GM12892 (cell line): ENCODE data around the gene CDKN2B-AS1.

ENCODE experiments used
- DNase-seq: peaks from one replicate; pipeline ENCODE4 v3.0.0; 2011; ENCODE audit not compliant: insufficient read length
- FAIRE-seq: peaks from 2 replicates; lab custom pipeline; 2011; peaks lifted over from hg19 to GRCh38; lab: Jason Lieb, UNC
- POLR2A ChIP-seq: IDR thresholded peaks from 2 replicates; pipeline ENCODE4 v1.6.1; 2011; ENCODE audit warnings: low read depth, low read length, control low read depth
- POLR2AphosphoS5 ChIP-seq: IDR thresholded peaks from 2 replicates; pipeline ENCODE4 v1.6.1; 2011; ENCODE audit warnings: low read depth, low read length, control low read depth
- TAF1 ChIP-seq: IDR thresholded peaks from 2 replicates; pipeline ENCODE4 v1.6.1; 2011; ENCODE audit warnings: low read depth, mild to moderate bottlenecking, control low read depth, low read length, borderline replicate concordance

Gene CDKN2B-AS1

GRCh38 chr9:22084336-22085035 is 89.9 kb downstream of the CDKN2B-AS1 start:
- no peak for FAIRE-seq
- no peak for TF ChIP-seq TAF1
- TF ChIP-seq POLR2A: no peak
- no peak for TF ChIP-seq POLR2AphosphoS5

GRCh38 chr9:22088053-22088716 is 93.6 kb downstream of the CDKN2B-AS1 start:
- no peak for DNase-seq
- no peak for FAIRE-seq
- TF ChIP-seq POLR2A (no peak), POLR2AphosphoS5 (no peak), TAF1 (no peak)

More at GRCh38 chr9:22084336-22085035, 89.9 kb downstream of the CDKN2B-AS1 start:
- DNase-seq: no peak

- FAIRE-seq (no peak), DNase-seq (no peak)
- TF ChIP-seq POLR2A (no peak), TAF1 (no peak), POLR2AphosphoS5 (no peak)
Observed at GRCh38 chr9:22088717-22089061, 94.1 kb downstream of the CDKN2B-AS1 start.

GRCh38 chr9:22097707-22098106 is 103.1 kb downstream of the CDKN2B-AS1 start:
- DNase-seq: no peak
- no peak for FAIRE-seq
- no peak for TF ChIP-seq POLR2AphosphoS5
- TF ChIP-seq POLR2A: no peak
- TF ChIP-seq TAF1: no peak

GRCh38 chr9:22098643-22099332 is 104.2 kb downstream of the CDKN2B-AS1 start:
- no peak for TF ChIP-seq POLR2AphosphoS5
- no peak for TF ChIP-seq POLR2A
- no peak for TF ChIP-seq TAF1
- no peak for DNase-seq
- no peak for FAIRE-seq

- FAIRE-seq: peak; percentile 76
- no peak for DNase-seq
- TF ChIP-seq POLR2A (no peak), POLR2AphosphoS5 (no peak)
Observed at GRCh38 chr9:22100626-22101025, 106.0 kb downstream of the CDKN2B-AS1 start.

- no peak for FAIRE-seq
- DNase-seq: no peak
- TF ChIP-seq POLR2A (no peak), POLR2AphosphoS5 (no peak), TAF1 (no peak)
Observed at GRCh38 chr9:22102146-22103053, 107.8 kb downstream of the CDKN2B-AS1 start.

- no peak for FAIRE-seq
- DNase-seq: no peak
- TF ChIP-seq POLR2A (no peak), POLR2AphosphoS5 (no peak), TAF1 (no peak)
Observed at GRCh38 chr9:22103685-22104575, 109.3 kb downstream of the CDKN2B-AS1 start.

DNA sequence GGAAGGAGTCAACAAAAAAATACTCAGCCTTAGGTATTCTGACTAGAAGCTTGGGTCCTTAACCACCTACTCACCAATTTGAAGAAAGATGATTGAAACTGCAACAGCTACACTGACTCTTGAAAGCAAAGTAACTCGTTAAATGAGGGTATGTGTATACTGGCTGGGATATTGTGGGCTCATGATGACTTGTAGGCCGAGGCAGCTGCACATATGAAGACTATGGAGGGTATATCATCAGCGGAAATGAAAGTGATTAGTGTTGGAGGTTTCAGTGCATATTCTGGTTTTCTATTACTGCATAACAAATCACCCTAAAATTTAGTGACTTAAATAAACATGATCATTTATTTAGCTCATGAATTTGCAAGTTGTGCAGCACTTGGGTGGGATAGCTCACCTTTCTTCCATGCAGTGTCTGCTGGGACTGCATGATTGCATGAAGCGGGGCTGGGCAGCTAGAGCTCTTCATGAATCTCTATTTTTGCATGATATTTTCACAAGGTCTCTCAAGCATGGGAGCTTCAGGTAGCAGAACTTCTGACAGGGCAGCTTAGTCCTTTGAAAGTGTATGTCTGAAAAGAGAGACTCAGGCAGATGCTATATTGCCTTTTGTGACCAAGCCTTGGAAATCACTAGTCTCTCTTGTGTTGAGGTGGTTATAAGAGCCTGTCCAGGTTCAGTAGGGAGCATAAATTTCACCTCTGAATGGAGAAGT is 110.6 kb downstream of the CDKN2B-AS1 start:
- DNase-seq (no peak), FAIRE-seq (no peak)
- TF ChIP-seq POLR2A (no peak), POLR2AphosphoS5 (peak; percentile 58; the same call in 1 of the 2 replicates)
